MCF 10A (cell line): ENCODE data around the gene NRXN3. TPM values are rescaled to one million over a fixed set of nuclear protein-coding genes. Genes with fewer than 3 reads are reported as not detected.

Experiments
- BruUV-seq: library from RNA; stranded (reverse); fragments of 400-500 nt; replicated peaks from 2 replicates; lab custom pipeline; 2021; lab: Mats Ljungman, UMichigan
- CTCF ChIA-PET: fragments of 300-600 bp; sonication (Branson Sonifier 250); formaldehyde crosslinking; extraction: SDS; loops from one replicate; lab custom pipeline; 2021; ENCODE audit warnings: antibody characterized with exemption, inconsistent platforms; lab: Yijun Ruan, JAX
- POLR2A ChIA-PET: fragments of 300-600, 350-650 bp; sonication (Branson Sonifier 250); formaldehyde crosslinking; extraction: SDS; loops from one replicate; lab custom pipeline; 2020; ENCODE audit warnings: antibody characterized with exemption, inconsistent platforms; lab: Yijun Ruan, JAX
- DNase-seq: peaks from one replicate; pipeline ENCODE4 v3.0.0-alpha.2; 2018; ENCODE audit not compliant: unreplicated experiment
- H3K27ac Mint-ChIP-seq: one replicate; pipeline ENCODE4 v1.8.0; 2022; ENCODE audit warnings: mild to moderate bottlenecking, low read depth, mixed read lengths; ENCODE audit not compliant: unreplicated experiment
- H3K27me3 Mint-ChIP-seq: one replicate; pipeline ENCODE4 v1.8.0; 2022; ENCODE audit warnings: mixed read lengths; ENCODE audit not compliant: insufficient read depth, unreplicated experiment
- H3K36me3 Mint-ChIP-seq: one replicate; pipeline ENCODE4 v1.8.0; 2022; ENCODE audit warnings: mild to moderate bottlenecking, moderate library complexity, mixed read lengths; ENCODE audit not compliant: insufficient read depth, unreplicated experiment
- H3K4me1 Mint-ChIP-seq: one replicate; pipeline ENCODE4 v1.8.0; 2022; ENCODE audit warnings: mixed read lengths; ENCODE audit not compliant: insufficient read depth, unreplicated experiment
- H3K4me3 Mint-ChIP-seq: one replicate; pipeline ENCODE4 v1.8.0; 2022; ENCODE audit warnings: mild to moderate bottlenecking, moderate library complexity, mixed read lengths; ENCODE audit not compliant: unreplicated experiment
- H3K9me3 Mint-ChIP-seq: one replicate; pipeline ENCODE4 v1.8.0; 2022; ENCODE audit warnings: mixed read lengths; ENCODE audit not compliant: unreplicated experiment
- intact Hi-C: fragments of 100-400 bp; cut with micrococcal nuclease; formaldehyde crosslinking; loops from 2 replicates; pipeline ENCODE4 v1.14.1; 2022
- total RNA-seq: library from RNA; stranded (reverse); gene quantifications from 2 replicates; pipeline ENCODE4 v1.2.3, GENCODE V29; 2022
- TF ChIP-seq, protein P1 (sequence below): fragments of 200-600 bp; IDR thresholded peaks from one replicate; pipeline ENCODE4 v1.8.0; 2022; ENCODE audit warnings: antibody characterized with exemption, mild to moderate bottlenecking; ENCODE audit not compliant: unreplicated experiment

The NRXN3 gene
- total RNA-seq, 1 experiment from 2014 or later: not detected

DNA sequence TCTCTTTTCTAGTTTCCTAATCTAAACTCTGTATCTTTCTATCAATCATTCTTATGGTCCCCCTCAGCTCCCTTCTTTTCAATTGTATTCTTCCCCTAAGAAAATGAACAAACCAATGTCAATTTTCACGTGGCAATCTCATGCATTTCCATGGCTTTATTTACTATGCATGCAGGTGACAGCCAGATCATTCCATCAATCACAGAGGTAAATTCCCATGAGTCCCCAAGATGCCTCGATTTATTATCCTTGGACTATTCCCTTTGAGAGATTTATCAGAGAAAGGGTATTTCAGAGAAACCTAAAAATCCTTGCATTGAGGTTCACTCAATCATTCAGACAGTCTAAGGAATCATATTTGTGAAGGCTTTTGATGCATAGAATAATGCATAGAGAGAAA is 1739.9 kb downstream of the NRXN3 start:
- no TSS peak for BruUV-seq
- intact Hi-C loops: no loop called here
- H3K27me3 Mint-ChIP-seq: peaks cover 23% of the 10 kb centered on the region
- no peak overlapping the region for H3K27ac Mint-ChIP-seq
- no peak overlapping the region for H3K4me3 Mint-ChIP-seq
- DNase-seq: no peak
- H3K36me3 Mint-ChIP-seq: no peaks in the 10 kb centered on the region
- no peaks in the 10 kb centered on the region for H3K4me1 Mint-ChIP-seq
- ChIA-PET CTCF (interaction anchor here (0.6 kb wide), 1 partner anchor 815 kb away, joined by 3 read pairs; no protein-coding TSS in a partner anchor), POLR2A (no interaction called here)
- peaks cover 8% of the 10 kb centered on the region for H3K9me3 Mint-ChIP-seq
- TF ChIP-seq, protein P1, sequence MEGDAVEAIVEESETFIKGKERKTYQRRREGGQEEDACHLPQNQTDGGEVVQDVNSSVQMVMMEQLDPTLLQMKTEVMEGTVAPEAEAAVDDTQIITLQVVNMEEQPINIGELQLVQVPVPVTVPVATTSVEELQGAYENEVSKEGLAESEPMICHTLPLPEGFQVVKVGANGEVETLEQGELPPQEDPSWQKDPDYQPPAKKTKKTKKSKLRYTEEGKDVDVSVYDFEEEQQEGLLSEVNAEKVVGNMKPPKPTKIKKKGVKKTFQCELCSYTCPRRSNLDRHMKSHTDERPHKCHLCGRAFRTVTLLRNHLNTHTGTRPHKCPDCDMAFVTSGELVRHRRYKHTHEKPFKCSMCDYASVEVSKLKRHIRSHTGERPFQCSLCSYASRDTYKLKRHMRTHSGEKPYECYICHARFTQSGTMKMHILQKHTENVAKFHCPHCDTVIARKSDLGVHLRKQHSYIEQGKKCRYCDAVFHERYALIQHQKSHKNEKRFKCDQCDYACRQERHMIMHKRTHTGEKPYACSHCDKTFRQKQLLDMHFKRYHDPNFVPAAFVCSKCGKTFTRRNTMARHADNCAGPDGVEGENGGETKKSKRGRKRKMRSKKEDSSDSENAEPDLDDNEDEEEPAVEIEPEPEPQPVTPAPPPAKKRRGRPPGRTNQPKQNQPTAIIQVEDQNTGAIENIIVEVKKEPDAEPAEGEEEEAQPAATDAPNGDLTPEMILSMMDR: no peak

GRCh38 chr14:79911744-79912143 is 1741.6 kb downstream of the NRXN3 start:
- Mint-ChIP-seq H3K27ac (no peak overlapping the region), H3K9me3 (peaks cover 8% of the 10 kb centered on the region), H3K27me3 (peaks cover 23% of the 10 kb centered on the region), H3K4me1 (no peaks in the 10 kb centered on the region), H3K4me3 (no peak overlapping the region), H3K36me3 (no peaks in the 10 kb centered on the region)
- ChIA-PET POLR2A (no interaction called here), CTCF (interaction anchor here (0.6 to 0.7 kb wide), 2 partner anchors 26 to 663 kb away, joined by 3 read pairs; no protein-coding TSS in a partner anchor)
- DNase-seq: no peak
- TF ChIP-seq, protein P1: no peak
- intact Hi-C loops: no loop called here
- BruUV-seq: no TSS peak

DNA sequence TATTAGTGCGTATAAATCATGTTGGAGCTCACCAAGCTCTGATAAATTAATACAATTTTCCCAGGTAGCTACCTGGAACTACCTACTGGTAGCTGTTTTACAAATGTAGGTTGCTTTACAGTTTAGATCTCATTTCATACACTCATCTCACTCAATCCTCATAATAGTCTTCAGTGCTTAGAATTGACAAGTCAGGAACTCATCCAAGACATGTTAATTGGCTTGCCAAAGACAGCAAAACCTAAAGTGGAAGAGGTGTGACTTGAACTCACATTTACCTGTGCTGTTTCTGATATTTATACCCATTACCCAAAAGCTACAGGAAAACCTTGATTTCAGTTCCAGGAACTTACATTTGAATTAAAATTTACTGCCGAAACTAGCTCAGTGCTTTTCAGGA is 1744.4 kb downstream of the NRXN3 start:
- Mint-ChIP-seq H3K9me3 (peaks cover 8% of the 10 kb centered on the region), H3K36me3 (no peaks in the 10 kb centered on the region), H3K27me3 (peaks cover 22% of the 10 kb centered on the region), H3K27ac (no peak overlapping the region), H3K4me1 (no peaks in the 10 kb centered on the region), H3K4me3 (no peak overlapping the region)
- intact Hi-C loops: no loop called here
- ChIA-PET CTCF (interaction anchor here (0.6 to 0.7 kb wide), 4 partner anchors 26 to 980 kb away, joined by 3 to 4 read pairs (median 4); no protein-coding TSS in a partner anchor), POLR2A (no interaction called here)
- no TSS peak for BruUV-seq
- TF ChIP-seq, protein P1: no peak
- DNase-seq: no peak

- BruUV-seq: no TSS peak
- Mint-ChIP-seq H3K9me3 (peaks cover 8% of the 10 kb centered on the region), H3K4me3 (no peak overlapping the region), H3K4me1 (no peaks in the 10 kb centered on the region), H3K27me3 (peaks cover 14% of the 10 kb centered on the region), H3K36me3 (no peaks in the 10 kb centered on the region), H3K27ac (no peak overlapping the region)
- intact Hi-C loops: no loop called here
- POLR2A ChIA-PET: no interaction called here
- CTCF ChIA-PET: interaction anchor here (0.6 kb wide), 1 partner anchor 202 kb away, joined by 3 read pairs; no protein-coding TSS in a partner anchor
- TF ChIP-seq, protein P1: no peak
- no peak for DNase-seq
Measured at GRCh38 chr14:79915406-79915805, 1745.2 kb downstream of the NRXN3 start.
